ENCODE measurements around the gene STIL.

DNA sequence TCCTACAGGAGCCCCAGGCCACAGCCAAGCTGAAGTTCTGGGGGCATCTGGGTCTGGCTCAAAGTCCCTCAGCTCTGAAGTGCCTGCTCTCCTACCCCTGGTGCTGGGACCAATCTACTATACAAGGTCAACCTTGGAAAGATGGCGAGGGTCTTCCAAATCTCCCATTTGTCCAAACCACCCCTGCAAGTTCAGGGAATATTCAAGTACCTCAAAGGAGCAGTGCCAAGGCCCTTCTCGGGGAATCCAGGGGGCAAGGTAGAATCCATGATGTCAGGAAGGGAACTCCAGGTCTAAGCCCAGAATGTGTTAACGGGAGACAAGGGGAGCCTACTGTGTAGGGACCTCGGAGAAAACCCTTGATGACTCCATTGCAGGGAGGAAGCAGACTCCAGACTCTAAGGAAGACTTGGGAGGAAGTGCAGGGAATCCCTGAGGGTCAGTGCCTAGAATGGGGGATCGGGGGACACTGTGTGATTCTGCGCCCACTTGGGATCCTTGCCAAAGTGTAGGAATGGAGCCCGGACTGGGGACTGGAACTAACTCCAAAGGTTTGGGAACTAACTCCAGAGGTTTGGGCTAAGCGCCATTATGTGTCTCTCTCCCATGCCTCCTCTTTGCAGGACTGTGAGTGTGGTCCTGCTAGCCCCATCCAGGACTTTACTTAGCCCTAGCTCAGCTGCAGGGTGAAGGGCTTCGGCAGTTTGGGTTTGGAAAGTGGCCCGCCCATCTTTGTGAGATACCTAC lies 90.6 kb downstream of the STIL start:
- TF ChIP-seq, protein P1, sequence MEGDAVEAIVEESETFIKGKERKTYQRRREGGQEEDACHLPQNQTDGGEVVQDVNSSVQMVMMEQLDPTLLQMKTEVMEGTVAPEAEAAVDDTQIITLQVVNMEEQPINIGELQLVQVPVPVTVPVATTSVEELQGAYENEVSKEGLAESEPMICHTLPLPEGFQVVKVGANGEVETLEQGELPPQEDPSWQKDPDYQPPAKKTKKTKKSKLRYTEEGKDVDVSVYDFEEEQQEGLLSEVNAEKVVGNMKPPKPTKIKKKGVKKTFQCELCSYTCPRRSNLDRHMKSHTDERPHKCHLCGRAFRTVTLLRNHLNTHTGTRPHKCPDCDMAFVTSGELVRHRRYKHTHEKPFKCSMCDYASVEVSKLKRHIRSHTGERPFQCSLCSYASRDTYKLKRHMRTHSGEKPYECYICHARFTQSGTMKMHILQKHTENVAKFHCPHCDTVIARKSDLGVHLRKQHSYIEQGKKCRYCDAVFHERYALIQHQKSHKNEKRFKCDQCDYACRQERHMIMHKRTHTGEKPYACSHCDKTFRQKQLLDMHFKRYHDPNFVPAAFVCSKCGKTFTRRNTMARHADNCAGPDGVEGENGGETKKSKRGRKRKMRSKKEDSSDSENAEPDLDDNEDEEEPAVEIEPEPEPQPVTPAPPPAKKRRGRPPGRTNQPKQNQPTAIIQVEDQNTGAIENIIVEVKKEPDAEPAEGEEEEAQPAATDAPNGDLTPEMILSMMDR (conservative IDR thresholded peaks at IDR 0.05 in 1 of 2, IDR thresholded peaks at IDR 0.05 in 1 of 2; ENCODE audit: extremely low read depth in 1 of 2, insufficient read depth in 1 of 2, low read depth in 1 of 2, low read length in 2 of 2) = no peak
- TF ChIP-seq EZH2 (IDR thresholded peaks at IDR 0.05; ENCODE audit: borderline replicate concordance, low read length) = no peak
